MM.1S (cell line): Measurements from ENCODE around the gene TCN2.

Source experiments
- EZH2phosphoT487 ChIP-seq: fragments of 300-600 bp; sonication (generic); IDR thresholded peaks from 2 replicates; pipeline ENCODE4 v1.6.1; 2018; ENCODE audit warnings: antibody characterized with exemption, low read length
- TF ChIP-seq, protein P1 (sequence below): fragments of 300-600 bp; sonication (generic); IDR thresholded peaks from 2 replicates; pipeline ENCODE4 v1.5.1; 2016; ENCODE audit warnings: antibody characterized with exemption, low read length, mixed read lengths

DNA sequence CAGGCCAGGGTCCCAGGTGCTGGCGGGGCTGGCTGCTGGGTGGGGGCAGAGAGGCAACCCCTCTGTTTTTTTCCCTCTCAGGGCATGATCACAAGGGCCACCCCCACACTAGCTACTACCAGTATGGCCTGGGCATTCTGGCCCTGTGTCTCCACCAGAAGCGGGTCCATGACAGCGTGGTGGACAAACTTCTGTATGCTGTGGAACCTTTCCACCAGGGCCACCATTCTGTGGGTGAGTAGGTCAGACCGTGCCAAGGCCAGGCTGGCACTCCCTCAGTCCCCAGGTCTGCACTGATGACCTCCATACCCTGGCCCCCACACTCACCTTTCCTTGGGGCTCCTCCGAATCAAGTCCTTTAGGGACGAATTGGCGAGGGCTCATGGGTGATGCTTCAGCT is 7.3 kb downstream of the TCN2 start:
- TF ChIP-seq, protein P1, sequence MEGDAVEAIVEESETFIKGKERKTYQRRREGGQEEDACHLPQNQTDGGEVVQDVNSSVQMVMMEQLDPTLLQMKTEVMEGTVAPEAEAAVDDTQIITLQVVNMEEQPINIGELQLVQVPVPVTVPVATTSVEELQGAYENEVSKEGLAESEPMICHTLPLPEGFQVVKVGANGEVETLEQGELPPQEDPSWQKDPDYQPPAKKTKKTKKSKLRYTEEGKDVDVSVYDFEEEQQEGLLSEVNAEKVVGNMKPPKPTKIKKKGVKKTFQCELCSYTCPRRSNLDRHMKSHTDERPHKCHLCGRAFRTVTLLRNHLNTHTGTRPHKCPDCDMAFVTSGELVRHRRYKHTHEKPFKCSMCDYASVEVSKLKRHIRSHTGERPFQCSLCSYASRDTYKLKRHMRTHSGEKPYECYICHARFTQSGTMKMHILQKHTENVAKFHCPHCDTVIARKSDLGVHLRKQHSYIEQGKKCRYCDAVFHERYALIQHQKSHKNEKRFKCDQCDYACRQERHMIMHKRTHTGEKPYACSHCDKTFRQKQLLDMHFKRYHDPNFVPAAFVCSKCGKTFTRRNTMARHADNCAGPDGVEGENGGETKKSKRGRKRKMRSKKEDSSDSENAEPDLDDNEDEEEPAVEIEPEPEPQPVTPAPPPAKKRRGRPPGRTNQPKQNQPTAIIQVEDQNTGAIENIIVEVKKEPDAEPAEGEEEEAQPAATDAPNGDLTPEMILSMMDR: no peak
- no peak for TF ChIP-seq EZH2phosphoT487
